ENCODE data around the gene OVOL2. TPM values are rescaled to one million over a fixed set of nuclear protein-coding genes. Genes with fewer than 3 reads are reported as not detected.

Gene OVOL2
- total RNA-seq, 4 donors from 2014 or later, result 0.30 to 2.4 TPM; not detected in 2

GRCh38 chr20:18046535-18046934, 11.2 kb downstream of the OVOL2 start:
- no peak for DNase-seq
- H3K4me1 ChIP-seq, result no peaks in the 10 kb centered on the region
- intact Hi-C loops (cut with DNase I; ENCODE audit: low total_unique reads), result no loop called here
- H3K36me3 ChIP-seq, result no peaks in the 10 kb centered on the region
- no peaks in the 10 kb centered on the region for H3K27me3 ChIP-seq
- no peak overlapping the region for H3K4me3 ChIP-seq
- H3K27ac ChIP-seq, result no peak overlapping the region
- TF ChIP-seq, protein P1, sequence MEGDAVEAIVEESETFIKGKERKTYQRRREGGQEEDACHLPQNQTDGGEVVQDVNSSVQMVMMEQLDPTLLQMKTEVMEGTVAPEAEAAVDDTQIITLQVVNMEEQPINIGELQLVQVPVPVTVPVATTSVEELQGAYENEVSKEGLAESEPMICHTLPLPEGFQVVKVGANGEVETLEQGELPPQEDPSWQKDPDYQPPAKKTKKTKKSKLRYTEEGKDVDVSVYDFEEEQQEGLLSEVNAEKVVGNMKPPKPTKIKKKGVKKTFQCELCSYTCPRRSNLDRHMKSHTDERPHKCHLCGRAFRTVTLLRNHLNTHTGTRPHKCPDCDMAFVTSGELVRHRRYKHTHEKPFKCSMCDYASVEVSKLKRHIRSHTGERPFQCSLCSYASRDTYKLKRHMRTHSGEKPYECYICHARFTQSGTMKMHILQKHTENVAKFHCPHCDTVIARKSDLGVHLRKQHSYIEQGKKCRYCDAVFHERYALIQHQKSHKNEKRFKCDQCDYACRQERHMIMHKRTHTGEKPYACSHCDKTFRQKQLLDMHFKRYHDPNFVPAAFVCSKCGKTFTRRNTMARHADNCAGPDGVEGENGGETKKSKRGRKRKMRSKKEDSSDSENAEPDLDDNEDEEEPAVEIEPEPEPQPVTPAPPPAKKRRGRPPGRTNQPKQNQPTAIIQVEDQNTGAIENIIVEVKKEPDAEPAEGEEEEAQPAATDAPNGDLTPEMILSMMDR (IDR thresholded peaks at IDR 0.05), result no peak
- no peak for TF ChIP-seq POLR2A (IDR thresholded peaks at IDR 0.05)
- H3K9me3 ChIP-seq, result no peaks in the 10 kb centered on the region

- Histone ChIP-seq H3K36me3 (no peaks in the 10 kb centered on the region), H3K4me1 (no peaks in the 10 kb centered on the region), H3K27me3 (no peaks in the 10 kb centered on the region), H3K4me3 (no peak overlapping the region), H3K9me3 (no peaks in the 10 kb centered on the region), H3K27ac (no peak overlapping the region)
- no peak for DNase-seq
- TF ChIP-seq, protein P1 (IDR thresholded peaks at IDR 0.05), result no peak
- no peak for TF ChIP-seq POLR2A (IDR thresholded peaks at IDR 0.05)
- intact Hi-C loops (cut with DNase I; ENCODE audit: low total_unique reads), result no loop called here
Measured at GRCh38 chr20:18042229-18042628, 15.5 kb downstream of the OVOL2 start.

- no peaks in the 10 kb centered on the region for H3K27me3 ChIP-seq
- no peak overlapping the region for H3K27ac ChIP-seq
- no peak overlapping the region for H3K4me3 ChIP-seq
- TF ChIP-seq, protein P1 (IDR thresholded peaks at IDR 0.05), result no peak
- no peak for TF ChIP-seq POLR2A (IDR thresholded peaks at IDR 0.05)
- intact Hi-C loops (cut with DNase I; ENCODE audit: low total_unique reads), result no loop called here
- no peaks in the 10 kb centered on the region for H3K4me1 ChIP-seq
- no peaks in the 10 kb centered on the region for H3K9me3 ChIP-seq
- no peaks in the 10 kb centered on the region for H3K36me3 ChIP-seq
- DNase-seq, result no peak
Measured at GRCh38 chr20:18041462-18041861, 16.3 kb downstream of the OVOL2 start.

- intact Hi-C loops (cut with DNase I; ENCODE audit: low total_unique reads), result no loop called here
- Histone ChIP-seq H3K27ac (no peak overlapping the region), H3K4me1 (no peaks in the 10 kb centered on the region), H3K36me3 (no peaks in the 10 kb centered on the region), H3K4me3 (no peak overlapping the region), H3K9me3 (no peaks in the 10 kb centered on the region), H3K27me3 (no peaks in the 10 kb centered on the region)
- no peak for DNase-seq
- TF ChIP-seq POLR2A (IDR thresholded peaks at IDR 0.05), result no peak
Measured at GRCh38 chr20:18039063-18039462, 18.7 kb downstream of the OVOL2 start.

DNA sequence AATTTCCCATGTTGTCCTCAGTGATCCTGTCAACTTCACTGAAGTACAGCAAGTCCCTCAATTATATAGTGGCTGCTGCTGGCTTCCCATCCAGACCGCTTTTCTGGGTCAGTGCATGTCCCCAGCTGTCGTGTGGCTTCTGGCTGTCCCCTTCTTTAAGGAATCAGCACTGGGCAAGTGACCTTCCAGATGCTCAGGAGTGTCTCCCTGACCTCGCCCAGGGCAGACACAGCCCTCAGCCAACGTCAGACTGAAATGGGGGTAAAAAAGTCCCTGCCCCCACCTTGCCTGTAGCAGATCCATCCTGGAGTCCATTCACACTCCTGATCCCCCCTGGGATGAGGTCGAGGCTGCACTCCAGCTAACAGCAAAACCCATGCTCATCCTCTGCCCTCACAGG, 23.7 kb downstream of the OVOL2 start:
- Histone ChIP-seq H3K27ac (no peak overlapping the region), H3K9me3 (no peaks in the 10 kb centered on the region), H3K36me3 (no peaks in the 10 kb centered on the region), H3K4me3 (no peak overlapping the region), H3K27me3 (no peaks in the 10 kb centered on the region), H3K4me1 (no peaks in the 10 kb centered on the region)
- no peak for TF ChIP-seq POLR2A (IDR thresholded peaks at IDR 0.05)
- TF ChIP-seq, protein P1 (IDR thresholded peaks at IDR 0.05), result no peak
- DNase-seq, result no peak
- intact Hi-C loops (cut with DNase I; ENCODE audit: low total_unique reads), result no loop called here

Data from uterus (tissue), 4 donors.